Keratinocyte (primary cell): ENCODE measurements around the gene ZNF282. TPM values are rescaled to one million over a fixed set of nuclear protein-coding genes. Genes with fewer than 3 reads are reported as not detected.

Experiments used
- DNase-seq: peaks from one replicate; pipeline ENCODE4 v3.0.0-alpha.2; 2011; ENCODE audit warnings: low read depth, missing footprints, low spot score
- FAIRE-seq: peaks from 2 replicates; lab custom pipeline; 2011; peaks lifted over from hg19 to GRCh38; lab: Jason Lieb, UNC
- H2AFZ ChIP-seq: 2 replicates; pipeline ENCODE4 v1.6.0; 2012; ENCODE audit warnings: low read length, control low read depth, inconsistent platforms; ENCODE audit not compliant: control insufficient read depth
- H3K27ac ChIP-seq: 2 replicates; pipeline ENCODE4 v1.5.1; 2011; ENCODE audit warnings: low read length; ENCODE audit not compliant: control insufficient read depth, insufficient read depth
- H3K27me3 ChIP-seq: 3 replicates; pipeline ENCODE4 v1.6.0; 2011; ENCODE audit warnings: low read length; ENCODE audit not compliant: control insufficient read depth, insufficient read depth; ENCODE audit errors: extremely low read depth
- H3K36me3 ChIP-seq, 2 experiments: 2 replicates in 1 of 2; 3 replicates in 1 of 2; pipeline ENCODE4 v1.5.1; 2011; ENCODE audit warnings: low read length in 2 of 2, mild to moderate bottlenecking in 1 of 2; ENCODE audit not compliant: control insufficient read depth in 2 of 2, insufficient read depth in 2 of 2; ENCODE audit errors: extremely low read depth in 1 of 2
- H3K4me1 ChIP-seq: 3 replicates; pipeline ENCODE4 v1.5.1; 2011; ENCODE audit warnings: low read length; ENCODE audit not compliant: control insufficient read depth, insufficient read depth; ENCODE audit errors: extremely low read depth
- H3K4me2 ChIP-seq: 3 replicates; pipeline ENCODE4 v1.6.0; 2011; ENCODE audit warnings: low read depth, low read length; ENCODE audit not compliant: control insufficient read depth, insufficient read depth; ENCODE audit errors: extremely low read depth
- H3K4me3 ChIP-seq, 3 experiments: fragments of 200-600 bp in 1 of 3; sonication (generic) in 1 of 3; 2 replicates in 2 of 3; 3 replicates in 1 of 3; pipeline ENCODE4 v1.5.1; 2011 to 2016; ENCODE audit warnings: low read length in 3 of 3, mild to moderate bottlenecking in 3 of 3, control low read depth in 2 of 3, inconsistent platforms in 1 of 3, low read depth in 1 of 3, mixed read lengths in 1 of 3, mixed run types in 1 of 3, moderate library complexity in 1 of 3; ENCODE audit not compliant: control insufficient read depth in 2 of 3, insufficient read depth in 2 of 3; ENCODE audit errors: extremely low read depth in 1 of 3
- H3K79me2 ChIP-seq: 2 replicates; pipeline ENCODE4 v1.6.0; 2012; ENCODE audit warnings: low read length; ENCODE audit not compliant: control insufficient read depth, insufficient read depth
- H3K9ac ChIP-seq: 3 replicates; pipeline ENCODE4 v1.6.0; 2011; ENCODE audit warnings: low read length; ENCODE audit not compliant: control insufficient read depth, insufficient read depth; ENCODE audit errors: extremely low read depth
- H3K9me1 ChIP-seq: 3 replicates; pipeline ENCODE4 v1.6.0; 2011; ENCODE audit warnings: low read length; ENCODE audit not compliant: control insufficient read depth, insufficient read depth; ENCODE audit errors: extremely low read depth
- H3K9me3 ChIP-seq: 2 replicates; pipeline ENCODE4 v1.5.1; 2012; ENCODE audit warnings: low read depth, low read length; ENCODE audit not compliant: control insufficient read depth
- H4K20me1 ChIP-seq: 3 replicates; pipeline ENCODE4 v1.6.0; 2011; ENCODE audit warnings: low read length; ENCODE audit not compliant: control insufficient read depth, insufficient read depth; ENCODE audit errors: extremely low read depth
- EZH2 ChIP-seq: IDR thresholded peaks from one replicate; pipeline ENCODE4 v1.6.1; 2012; ENCODE audit warnings: inconsistent platforms, mild to moderate bottlenecking, low read length, moderate library complexity
- dilution Hi-C: fragments of 300-500 bp; cut with MboI; formaldehyde crosslinking; loops from one replicate; pipeline ENCODE4 v1.7.0; 2020; ENCODE audit warnings: low sequenced_read_pairs; ENCODE audit not compliant: extremely low pct_ligation_motif_present
- polyA plus RNA-seq, 5 experiments: library from polyadenylated mRNA; depleted of rRNA in 3 of 5; stranded (reverse) in 3 of 5; stranded (forward) in 1 of 5; unstranded in 1 of 5; fragments of >200 nt; gene quantifications; 1 replicate in 1 of 5; 2 replicates in 3 of 5; 3 replicates in 1 of 5; pipeline versions ENCODE4 v1.2.1 to v1.2.3, GENCODE V29; 2011 to 2012; ENCODE audit warnings: missing spikeins in 2 of 5, low read depth in 1 of 5, low replicate concordance in 1 of 5
- TF ChIP-seq, protein P1 (sequence below), 3 experiments: IDR thresholded peaks in 1 of 3; conservative IDR thresholded peaks in 1 of 3; optimal IDR thresholded peaks in 1 of 3; 2 replicates in 2 of 3; 3 replicates in 1 of 3; pipeline versions ENCODE3 to v1.5.1; 2011; ENCODE audit warnings: low read length in 3 of 3, mild to moderate bottlenecking in 3 of 3, moderate library complexity in 2 of 3, control low read depth in 1 of 3, inconsistent platforms in 1 of 3; ENCODE audit not compliant: insufficient read depth in 2 of 3; ENCODE audit errors: extremely low read depth in 1 of 3

Gene ZNF282
- polyA plus RNA-seq, 1 donor (not counting 4 experiments of a cell fraction or from before 2014, with no cell fraction given): 13.1 TPM

DNA sequence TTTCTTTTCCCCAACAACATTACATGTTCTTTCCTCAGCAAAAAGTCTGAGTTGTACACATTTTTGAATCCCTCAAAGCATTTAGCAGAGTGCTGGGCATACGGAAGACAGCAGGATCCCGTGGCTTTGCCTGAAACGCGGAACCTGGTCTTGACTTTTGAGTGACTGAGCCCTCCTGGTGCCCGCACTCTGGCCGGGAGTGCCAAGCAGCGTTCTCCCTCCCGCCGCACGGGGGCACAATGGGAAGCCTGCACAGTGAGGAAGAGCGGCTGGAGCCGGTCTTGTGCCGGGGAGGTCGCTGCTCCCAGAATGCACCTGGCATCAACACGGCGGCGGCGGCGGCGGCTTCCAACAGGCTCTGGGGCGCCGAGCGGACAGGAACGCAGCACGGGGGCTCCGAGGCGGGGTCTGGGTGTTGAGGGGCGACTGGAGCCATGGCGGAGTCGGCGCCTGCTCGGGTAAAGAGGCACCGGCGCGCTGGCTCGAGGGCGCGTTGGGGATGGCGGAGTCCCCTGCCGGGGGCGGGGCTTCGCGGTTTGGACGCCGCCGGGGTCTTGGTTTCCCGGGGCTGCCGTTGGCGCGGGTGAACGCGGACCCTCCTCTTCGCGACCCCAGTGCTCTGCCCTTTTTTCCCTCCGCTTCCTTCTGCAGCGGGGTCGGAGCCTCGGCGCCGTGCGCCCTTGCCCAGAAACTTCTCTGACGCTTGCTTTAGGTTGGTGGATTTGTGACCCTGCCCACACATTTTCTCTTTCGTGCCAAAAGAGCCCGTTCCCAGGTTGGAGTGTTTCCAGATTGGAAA, 44.2 kb downstream of the ZNF282 start, which contains the start of gene ZNF212:
Gene ZNF212 (plus strand): TSS at position 307 of the 799 bp plus-strand sequence. CDS start 128 bp downstream, at position 435.
- Histone ChIP-seq H3K4me1 (peaks cover 18% of the 10 kb centered on the region), H2AFZ (peak within 1 kb of the TSS; percentile 80), H3K9me3 (no peaks in the 10 kb centered on the region), H3K79me2 (peaks cover 34% of the 10 kb centered on the region), H3K9me1 (no peaks in the 10 kb centered on the region), H3K9ac (peak within 1 kb of the TSS; percentile 88), H3K27me3 (no peaks in the 10 kb centered on the region), H3K4me3 (peak within 1 kb of the TSS; percentile 75 to 90 (median 87)), H4K20me1 (no peaks in the 10 kb centered on the region), H3K36me3 (no peaks in the 10 kb centered on the region), H3K27ac (peak within 1 kb of the TSS; percentile 73), H3K4me2 (peak within 1 kb of the TSS; percentile 69)
- dilution Hi-C loops: no loop called here
- TF ChIP-seq EZH2: no peak
- TF ChIP-seq, protein P1, sequence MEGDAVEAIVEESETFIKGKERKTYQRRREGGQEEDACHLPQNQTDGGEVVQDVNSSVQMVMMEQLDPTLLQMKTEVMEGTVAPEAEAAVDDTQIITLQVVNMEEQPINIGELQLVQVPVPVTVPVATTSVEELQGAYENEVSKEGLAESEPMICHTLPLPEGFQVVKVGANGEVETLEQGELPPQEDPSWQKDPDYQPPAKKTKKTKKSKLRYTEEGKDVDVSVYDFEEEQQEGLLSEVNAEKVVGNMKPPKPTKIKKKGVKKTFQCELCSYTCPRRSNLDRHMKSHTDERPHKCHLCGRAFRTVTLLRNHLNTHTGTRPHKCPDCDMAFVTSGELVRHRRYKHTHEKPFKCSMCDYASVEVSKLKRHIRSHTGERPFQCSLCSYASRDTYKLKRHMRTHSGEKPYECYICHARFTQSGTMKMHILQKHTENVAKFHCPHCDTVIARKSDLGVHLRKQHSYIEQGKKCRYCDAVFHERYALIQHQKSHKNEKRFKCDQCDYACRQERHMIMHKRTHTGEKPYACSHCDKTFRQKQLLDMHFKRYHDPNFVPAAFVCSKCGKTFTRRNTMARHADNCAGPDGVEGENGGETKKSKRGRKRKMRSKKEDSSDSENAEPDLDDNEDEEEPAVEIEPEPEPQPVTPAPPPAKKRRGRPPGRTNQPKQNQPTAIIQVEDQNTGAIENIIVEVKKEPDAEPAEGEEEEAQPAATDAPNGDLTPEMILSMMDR (optimal IDR thresholded peaks at IDR 0.05 in 1 of 3, IDR thresholded peaks at IDR 0.05 in 1 of 3, conservative IDR thresholded peaks at IDR 0.05 in 1 of 3; ENCODE audit: extremely low read depth in 1 of 3, insufficient read depth in 2 of 3, low read length in 3 of 3): peak; percentile 79 to 98 (median 93)
- no peak for DNase-seq
- peak; percentile 9 for FAIRE-seq

- no peaks in the 10 kb centered on the region for H3K27me3 ChIP-seq
- no peak overlapping the region for H2AFZ ChIP-seq
- peak overlapping the region; percentile 11 for H3K27ac ChIP-seq
- peak overlapping the region; percentile 66 for H3K4me2 ChIP-seq
- peaks cover 14% of the 10 kb centered on the region for H3K4me1 ChIP-seq
- H3K4me3 ChIP-seq: peak overlapping the region; percentile 75 to 90 (median 87)
- dilution Hi-C loops: no loop called here
- no peak for TF ChIP-seq EZH2
- TF ChIP-seq, protein P1 (optimal IDR thresholded peaks at IDR 0.05 in 1 of 3, IDR thresholded peaks at IDR 0.05 in 1 of 3, conservative IDR thresholded peaks at IDR 0.05 in 1 of 3; ENCODE audit: extremely low read depth in 1 of 3, insufficient read depth in 2 of 3, low read length in 3 of 3): no peak
- H3K9ac ChIP-seq: peak overlapping the region; percentile 88
- no peaks in the 10 kb centered on the region for H3K9me3 ChIP-seq
- FAIRE-seq: no peak
- DNase-seq: no peak
- no peaks in the 10 kb centered on the region for H3K9me1 ChIP-seq
- peaks cover 42% of the 10 kb centered on the region for H3K79me2 ChIP-seq
- no peaks in the 10 kb centered on the region for H4K20me1 ChIP-seq
- H3K36me3 ChIP-seq: no peaks in the 10 kb centered on the region
Observed at GRCh38 chr7:149240637-149241036, 45.3 kb downstream of the ZNF282 start.
